ENCODE data around the gene ADAMTS15. TPM values are rescaled to one million over a fixed set of nuclear protein-coding genes. Genes with fewer than 3 reads are reported as not detected.

Gene ADAMTS15
- total and polyA plus RNA-seq, 4 donors: 1.9 to 16.0 (median 6.3) TPM

GRCh38 chr11:130512662-130513061 is 64.2 kb downstream of the ADAMTS15 start:
- no peak for DNase-seq
- Histone ChIP-seq H3K36me3 (ENCODE audit: control insufficient read depth in 1 of 2, insufficient read depth in 2 of 2, low read length in 1 of 2) (no peaks in the 10 kb centered on the region), H3K27me3 (ENCODE audit: control insufficient read depth in 1 of 2, insufficient read depth in 2 of 2, low read length in 1 of 2) (no peaks in the 10 kb centered on the region), H3K27ac (ENCODE audit: low read depth in 1 of 2, low read length in 2 of 2) (no peak overlapping the region), H3K9me3 (ENCODE audit: control insufficient read depth, low read length) (no peaks in the 10 kb centered on the region), H3K4me1 (ENCODE audit: control insufficient read depth in 1 of 2, insufficient read depth in 2 of 2, low read length in 2 of 2) (no peaks in the 10 kb centered on the region), H3K4me3 (ENCODE audit: low read length in 2 of 2) (no peak overlapping the region)
- no peak for ATAC-seq (ENCODE audit: low FRiP score)
- intact Hi-C loops (cut with DNase I): loop anchor here in 1 of 2 donors (5.0 kb wide), 1 partner anchor 60 kb away; no protein-coding TSS in a partner anchor
- 94 to 95% methylated on average over 4 of the region's 4 CpGs for WGBS, 2 donors

- ATAC-seq (ENCODE audit: low FRiP score): peak; percentile 42
These were observed 64.7 kb downstream of the ADAMTS15 start for GRCh38 chr11:130513132-130513531.

GRCh38 chr11:130514316-130514715 is 65.9 kb downstream of the ADAMTS15 start:
- no peak for DNase-seq
- no peaks in the 10 kb centered on the region for H3K4me1 ChIP-seq (ENCODE audit: control insufficient read depth in 1 of 2, insufficient read depth in 2 of 2, low read length in 2 of 2)
- no peak for ATAC-seq (ENCODE audit: low FRiP score)
- H3K36me3 ChIP-seq (ENCODE audit: control insufficient read depth in 1 of 2, insufficient read depth in 2 of 2, low read length in 1 of 2): no peaks in the 10 kb centered on the region
- H3K27ac ChIP-seq (ENCODE audit: low read depth in 1 of 2, low read length in 2 of 2): no peak overlapping the region
- H3K27me3 ChIP-seq (ENCODE audit: control insufficient read depth in 1 of 2, insufficient read depth in 2 of 2, low read length in 1 of 2): no peaks in the 10 kb centered on the region
- H3K9me3 ChIP-seq (ENCODE audit: control insufficient read depth, low read length): no peaks in the 10 kb centered on the region
- H3K4me3 ChIP-seq (ENCODE audit: low read length in 2 of 2): no peak overlapping the region
- intact Hi-C loops (cut with DNase I): loop anchor here in 1 of 2 donors (5.0 kb wide), 1 partner anchor 62 kb away; no protein-coding TSS in a partner anchor

More at GRCh38 chr11:130513132-130513531, 64.7 kb downstream of the ADAMTS15 start:
- H3K4me3 ChIP-seq (ENCODE audit: low read length in 2 of 2): no peak overlapping the region
- DNase-seq: peak in 1 of 2 donors; percentile 51
- no peaks in the 10 kb centered on the region for H3K36me3 ChIP-seq (ENCODE audit: control insufficient read depth in 1 of 2, insufficient read depth in 2 of 2, low read length in 1 of 2)
- H3K27me3 ChIP-seq (ENCODE audit: control insufficient read depth in 1 of 2, insufficient read depth in 2 of 2, low read length in 1 of 2): no peaks in the 10 kb centered on the region
- H3K27ac ChIP-seq (ENCODE audit: low read depth in 1 of 2, low read length in 2 of 2): no peak overlapping the region
- H3K9me3 ChIP-seq (ENCODE audit: control insufficient read depth, low read length): no peaks in the 10 kb centered on the region
- H3K4me1 ChIP-seq (ENCODE audit: control insufficient read depth in 1 of 2, insufficient read depth in 2 of 2, low read length in 2 of 2): no peaks in the 10 kb centered on the region
- WGBS, 2 donors: 16 to 26% methylated on average over 4 of the region's 4 CpGs
- intact Hi-C loops (cut with DNase I): loop anchor here in 1 of 2 donors (5.0 kb wide), 1 partner anchor 61 kb away; no protein-coding TSS in a partner anchor

GRCh38 chr11:130514851-130515250 is 66.4 kb downstream of the ADAMTS15 start:
- DNase-seq (no peak), ATAC-seq (ENCODE audit: low FRiP score) (no peak)
- WGBS, 2 donors: 81 to 92% methylated on average over 6 of the region's 6 CpGs
- H3K27me3 ChIP-seq (ENCODE audit: control insufficient read depth in 1 of 2, insufficient read depth in 2 of 2, low read length in 1 of 2): no peaks in the 10 kb centered on the region
- no peak overlapping the region for H3K27ac ChIP-seq (ENCODE audit: low read depth in 1 of 2, low read length in 2 of 2)
- H3K36me3 ChIP-seq (ENCODE audit: control insufficient read depth in 1 of 2, insufficient read depth in 2 of 2, low read length in 1 of 2): no peaks in the 10 kb centered on the region
- no peaks in the 10 kb centered on the region for H3K4me1 ChIP-seq (ENCODE audit: control insufficient read depth in 1 of 2, insufficient read depth in 2 of 2, low read length in 2 of 2)
- no peaks in the 10 kb centered on the region for H3K9me3 ChIP-seq (ENCODE audit: control insufficient read depth, low read length)
- H3K4me3 ChIP-seq (ENCODE audit: low read length in 2 of 2): no peak overlapping the region
- intact Hi-C loops (cut with DNase I): loop anchor here (5.0 kb wide), 2 partner anchors 38 to 63 kb away; no protein-coding TSS in a partner anchor

- Histone ChIP-seq H3K27ac (ENCODE audit: low read depth in 1 of 2, low read length in 2 of 2) (no peak overlapping the region), H3K4me3 (ENCODE audit: low read length in 2 of 2) (no peak overlapping the region), H3K4me1 (ENCODE audit: control insufficient read depth in 1 of 2, insufficient read depth in 2 of 2, low read length in 2 of 2) (no peaks in the 10 kb centered on the region), H3K9me3 (ENCODE audit: control insufficient read depth, low read length) (no peaks in the 10 kb centered on the region), H3K27me3 (ENCODE audit: control insufficient read depth in 1 of 2, insufficient read depth in 2 of 2, low read length in 1 of 2) (no peaks in the 10 kb centered on the region), H3K36me3 (ENCODE audit: control insufficient read depth in 1 of 2, insufficient read depth in 2 of 2, low read length in 1 of 2) (no peaks in the 10 kb centered on the region)
- DNase-seq (no peak), ATAC-seq (ENCODE audit: low FRiP score) (no peak)
- intact Hi-C loops (cut with DNase I): loop anchor here in 1 of 2 donors (5.0 kb wide), 1 partner anchor 39 kb away; no protein-coding TSS in a partner anchor
- WGBS, 2 donors: 77 to 89% methylated on average over 4 of the region's 4 CpGs
These were observed 67.5 kb downstream of the ADAMTS15 start for GRCh38 chr11:130515829-130516553.

GRCh38 chr11:130516554-130517505 is 68.4 kb downstream of the ADAMTS15 start:
- no peak for DNase-seq
- Histone ChIP-seq H3K4me3 (ENCODE audit: low read length in 2 of 2) (no peak overlapping the region), H3K27ac (ENCODE audit: low read depth in 1 of 2, low read length in 2 of 2) (no peak overlapping the region), H3K36me3 (ENCODE audit: control insufficient read depth in 1 of 2, insufficient read depth in 2 of 2, low read length in 1 of 2) (no peaks in the 10 kb centered on the region), H3K9me3 (ENCODE audit: control insufficient read depth, low read length) (no peaks in the 10 kb centered on the region), H3K27me3 (ENCODE audit: control insufficient read depth in 1 of 2, insufficient read depth in 2 of 2, low read length in 1 of 2) (no peaks in the 10 kb centered on the region), H3K4me1 (ENCODE audit: control insufficient read depth in 1 of 2, insufficient read depth in 2 of 2, low read length in 2 of 2) (no peaks in the 10 kb centered on the region)
- no peak for ATAC-seq (ENCODE audit: low FRiP score)
- WGBS, 2 donors: 93 to 96% methylated on average over 10 of the region's 10 CpGs
- intact Hi-C loops (cut with DNase I): loop anchor here in 1 of 2 donors (5.0 kb wide), 1 partner anchor 40 kb away; no protein-coding TSS in a partner anchor

- Histone ChIP-seq H3K4me1 (ENCODE audit: control insufficient read depth in 1 of 2, insufficient read depth in 2 of 2, low read length in 2 of 2) (peaks cover 0 to under 1% of the 10 kb centered on the region in 2 donors), H3K27ac (ENCODE audit: low read depth in 1 of 2, low read length in 2 of 2) (no peak overlapping the region), H3K36me3 (ENCODE audit: control insufficient read depth in 1 of 2, insufficient read depth in 2 of 2, low read length in 1 of 2) (no peaks in the 10 kb centered on the region), H3K4me3 (ENCODE audit: low read length in 2 of 2) (no peak overlapping the region), H3K27me3 (ENCODE audit: control insufficient read depth in 1 of 2, insufficient read depth in 2 of 2, low read length in 1 of 2) (no peaks in the 10 kb centered on the region), H3K9me3 (ENCODE audit: control insufficient read depth, low read length) (no peaks in the 10 kb centered on the region)
- DNase-seq (no peak), ATAC-seq (ENCODE audit: low FRiP score) (no peak)
- WGBS, 2 donors: 83 to 93% methylated on average over 4 of the region's 4 CpGs
- intact Hi-C loops (cut with DNase I): loop anchor here in 1 of 2 donors (5.0 kb wide), 1 partner anchor 41 kb away; no protein-coding TSS in a partner anchor
These were observed 69.8 kb downstream of the ADAMTS15 start for GRCh38 chr11:130518164-130518680.

All from aorta (tissue), 5 donors.